NCI-H128 (cell line): ENCODE data around the gene ITGA1.
"Not testable (repeated sequence)": the region's sequence is repeated elsewhere in the genome, so short reads cannot be mapped to it uniquely, and the experiment has no call there.

Experiments used
- DNase-seq: peaks from one replicate; lab custom pipeline; 2025; ENCODE audit not compliant: unreplicated experiment; lab: John Stamatoyannopoulos, UW

The ITGA1 gene

GRCh38 chr5:52787600-52788504, at the start of gene ITGA1, which contains the start of gene PELO:
Gene ITGA1, plus strand, starts transcription at chr5:52787916. Its CDS starts 438 bp downstream, at chr5:52788354.
Gene PELO, plus strand, starts transcription at chr5:52787916. Its CDS starts 12,479 bp downstream, at chr5:52800395.
- peak; percentile 20 for DNase-seq

- no peak for DNase-seq
Observed at GRCh38 chr5:52738095-52738506, 49.6 kb upstream of the ITGA1 start.

DNA sequence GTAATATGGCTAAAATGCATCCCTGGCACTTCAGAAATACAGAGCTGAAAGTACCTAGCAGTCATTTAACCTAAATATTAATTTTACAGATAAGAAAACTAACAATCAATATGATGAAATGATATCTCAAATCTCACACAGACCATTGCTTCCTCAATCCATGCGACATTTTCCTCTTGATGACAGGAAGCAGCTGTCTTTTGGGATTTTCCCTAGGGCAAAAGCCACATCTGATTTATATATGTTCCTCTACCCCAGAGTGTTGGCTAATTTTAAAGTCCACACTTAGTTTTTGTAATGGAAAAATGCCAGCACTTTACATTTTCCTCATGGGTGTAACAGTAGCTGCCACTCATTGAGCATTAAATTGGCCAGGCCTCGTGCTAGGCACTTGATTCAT, 47.7 kb upstream of the ITGA1 start:
- DNase-seq = no peak

DNA sequence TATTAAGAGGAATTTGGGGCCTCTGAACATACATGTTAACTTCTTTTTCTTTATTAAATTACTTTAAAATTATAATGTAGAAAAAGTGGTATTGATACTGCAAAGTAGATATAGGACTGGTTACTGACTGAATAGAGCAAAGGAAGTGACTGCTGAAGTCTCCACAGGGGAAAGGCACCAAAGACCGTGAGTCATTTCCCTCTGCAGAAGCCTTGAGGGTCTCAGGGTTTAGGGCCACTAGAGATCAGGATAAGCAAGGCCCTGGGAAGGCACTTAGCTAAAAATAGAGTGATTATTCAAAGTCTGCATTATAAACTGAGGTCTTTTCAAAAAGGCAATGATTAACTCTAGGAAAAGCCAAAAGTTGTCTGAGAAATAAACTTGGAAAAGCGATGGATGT, 44.7 kb upstream of the ITGA1 start:
- DNase-seq = no peak

- DNase-seq = no peak
Observed at GRCh38 chr5:52743529-52743928, 44.2 kb upstream of the ITGA1 start.

DNA sequence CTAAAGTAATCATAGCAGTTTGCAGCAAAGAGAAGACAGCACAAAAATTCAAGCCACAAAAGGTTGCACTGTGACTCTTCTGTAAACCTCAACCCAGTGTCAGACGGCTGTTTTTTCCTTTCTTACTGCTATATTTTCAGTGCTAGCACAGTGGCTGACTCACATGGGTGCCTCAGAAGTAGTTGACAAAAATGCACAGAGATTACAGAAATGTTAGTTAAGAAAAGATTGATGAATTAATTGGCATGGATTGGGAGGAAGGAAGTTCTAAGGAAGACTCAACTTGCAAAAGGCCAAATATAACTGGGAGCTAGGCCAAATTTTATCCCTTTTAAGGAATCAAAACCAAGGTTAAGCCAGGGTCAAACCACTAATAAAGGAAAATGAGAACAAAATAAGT, 43.7 kb upstream of the ITGA1 start:
- no peak for DNase-seq

GRCh38 chr5:52744867-52745458, 42.8 kb upstream of the ITGA1 start:
- not testable (repeated sequence) for DNase-seq

DNA sequence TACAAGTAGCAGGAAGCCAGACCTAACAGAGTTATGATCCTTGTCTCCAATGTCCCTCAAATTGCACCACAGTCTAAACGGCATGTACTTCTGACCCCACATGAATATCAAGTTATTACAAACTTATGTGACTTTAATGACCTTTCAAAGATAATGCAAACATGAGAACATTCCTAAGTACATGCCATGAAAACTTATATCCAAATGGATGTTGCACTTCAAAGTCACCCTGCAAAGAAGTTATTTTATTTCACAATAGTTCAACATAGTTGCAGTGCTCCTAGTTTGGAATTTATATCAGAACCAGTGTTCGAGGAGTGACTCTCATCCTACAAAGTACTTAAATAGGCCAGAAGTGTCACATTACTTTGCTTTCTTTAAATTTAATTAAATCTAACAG, 41.2 kb upstream of the ITGA1 start:
- no peak for DNase-seq

DNA sequence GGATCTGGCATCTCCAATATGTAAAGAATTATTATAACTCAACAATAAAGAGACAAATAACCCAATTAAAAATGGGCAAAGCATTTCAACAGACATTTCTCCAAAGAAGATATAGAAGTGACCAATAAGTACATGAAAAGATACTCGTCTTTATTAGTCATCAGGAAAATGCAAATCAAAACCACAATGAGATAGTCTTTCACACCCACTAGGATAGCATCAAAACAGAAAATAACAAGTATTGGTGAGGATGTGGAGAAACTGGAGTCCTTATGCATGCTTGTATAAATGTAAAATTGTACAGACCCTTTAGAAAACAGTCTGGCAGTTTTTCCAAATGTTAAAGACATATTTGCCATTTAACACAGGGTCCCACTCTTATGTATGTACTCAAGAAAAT, 39.1 kb upstream of the ITGA1 start:
- DNase-seq = no peak

DNA sequence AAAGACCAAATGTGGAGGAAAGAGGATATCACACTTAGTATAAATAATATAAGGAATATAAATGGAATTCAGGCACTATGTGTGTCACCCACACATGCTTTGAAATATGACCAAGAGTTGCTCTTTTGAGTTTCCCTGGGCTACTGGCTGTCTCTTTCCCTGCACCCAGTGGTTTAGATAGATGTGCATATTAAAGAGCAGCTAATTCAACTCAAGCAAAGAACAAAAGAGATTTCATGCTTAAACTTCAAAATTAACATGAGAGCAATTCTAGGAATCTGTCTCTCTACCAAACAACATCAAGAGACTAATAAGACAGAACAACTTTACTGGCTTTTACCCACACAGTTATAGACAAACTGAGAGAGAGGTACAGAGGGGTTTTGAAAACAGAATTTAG, 38.0 kb upstream of the ITGA1 start:
- no peak for DNase-seq

GRCh38 chr5:52751137-52751536, 36.6 kb upstream of the ITGA1 start:
- DNase-seq = no peak

DNA sequence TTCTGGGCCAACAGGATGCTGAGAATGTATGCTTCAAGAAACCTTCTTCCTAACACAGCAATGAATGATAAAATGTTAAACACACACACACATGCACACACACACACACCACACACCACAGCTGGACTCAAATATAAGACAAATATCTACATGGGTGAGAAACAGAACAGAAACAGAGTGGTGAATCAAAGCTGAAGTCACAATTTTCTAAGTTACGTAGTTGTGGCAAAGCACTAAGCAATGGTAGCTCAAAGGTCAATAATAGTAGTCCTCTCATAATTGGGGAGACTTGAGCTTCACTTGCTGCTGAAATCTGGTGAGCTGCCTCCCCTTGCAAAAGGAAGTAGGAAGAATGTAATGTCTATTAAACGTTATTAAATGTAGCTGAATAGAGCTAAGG, 33.7 kb upstream of the ITGA1 start:
- no peak for DNase-seq

DNA sequence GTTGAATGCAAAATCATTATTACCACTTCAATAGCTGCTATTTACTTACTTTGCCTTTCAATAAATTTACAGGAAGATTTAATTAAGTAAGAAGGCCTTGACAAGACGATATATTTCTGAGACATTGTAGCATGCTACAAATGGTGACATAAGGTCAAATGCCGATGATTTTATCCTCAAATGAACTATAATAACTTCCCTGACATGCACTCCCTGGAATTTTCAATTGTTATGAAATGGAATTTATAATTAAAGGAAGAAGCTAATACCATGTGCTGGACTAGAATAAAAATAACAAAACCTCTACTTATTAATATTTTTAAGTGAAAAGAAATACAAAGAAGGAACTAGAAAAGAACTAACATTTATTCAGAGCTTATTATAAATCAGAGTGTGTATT, 30.2 kb upstream of the ITGA1 start:
- no peak for DNase-seq

DNA sequence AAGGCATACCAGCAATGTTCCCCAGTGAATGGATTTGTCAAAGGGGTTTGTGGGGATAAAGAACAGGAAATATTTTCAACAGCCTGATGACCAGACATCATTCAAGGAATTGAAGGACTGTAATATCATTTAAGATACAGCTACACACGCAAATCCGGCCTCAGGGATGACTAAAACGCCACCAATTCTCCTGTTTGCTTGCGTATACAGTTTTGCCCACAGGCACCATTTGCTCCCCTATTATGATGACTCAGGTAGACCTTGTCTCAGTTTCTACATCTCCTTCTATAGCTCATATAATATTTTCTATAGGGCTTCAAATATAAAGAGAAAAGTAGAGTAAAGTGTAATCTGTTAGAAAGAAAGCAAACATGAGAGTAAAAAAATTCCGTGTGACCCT, 29.7 kb upstream of the ITGA1 start:
- DNase-seq = no peak

DNA sequence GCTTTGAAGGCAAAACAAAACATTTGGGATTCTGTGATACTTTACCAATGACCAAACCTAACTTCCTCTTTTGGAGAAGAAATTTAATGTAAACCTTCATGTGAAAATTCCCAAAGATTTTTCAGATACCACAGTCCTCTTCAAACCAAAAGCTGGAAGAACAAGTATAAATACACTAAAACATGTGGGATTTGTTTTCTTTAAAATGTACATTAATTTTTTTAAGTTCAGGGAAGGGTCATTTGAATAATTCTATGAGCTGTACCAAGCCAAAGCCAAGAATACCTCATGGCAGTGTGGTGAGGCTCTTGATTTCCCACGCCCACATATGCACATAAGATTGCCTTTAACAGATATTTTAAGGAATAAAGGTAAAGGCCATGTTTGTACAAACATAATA, 28.4 kb upstream of the ITGA1 start:
- DNase-seq = no peak

- no peak for DNase-seq
Observed at GRCh38 chr5:52760695-52761366, 26.9 kb upstream of the ITGA1 start.

DNA sequence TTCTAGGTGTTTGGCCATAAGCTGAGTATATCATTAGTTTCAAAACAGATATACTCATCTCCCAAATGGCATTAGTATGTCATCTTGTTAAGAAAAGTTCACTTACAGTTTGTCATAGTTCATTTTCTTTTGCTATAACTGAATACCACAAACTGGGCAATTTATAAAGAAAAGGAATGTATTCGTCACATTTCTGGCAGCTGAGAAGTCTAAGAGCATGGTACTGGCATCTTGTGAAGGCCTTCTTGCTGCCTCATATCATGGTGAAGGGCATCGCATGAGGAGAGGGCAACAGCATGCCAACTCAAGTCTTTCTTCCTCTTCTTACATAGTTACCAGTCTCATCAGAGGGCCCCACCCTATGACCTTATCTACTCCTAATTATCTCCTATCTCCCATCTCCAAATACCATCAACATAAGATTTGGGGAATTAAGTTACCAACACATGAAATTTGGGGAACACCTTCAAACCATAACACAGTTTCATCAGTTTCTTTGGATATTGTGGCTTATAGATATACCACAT, 20.4 kb upstream of the ITGA1 start:
- no peak for DNase-seq

- no peak for DNase-seq
Observed at GRCh38 chr5:52767766-52768480, 19.8 kb upstream of the ITGA1 start.

GRCh38 chr5:52769061-52769460, 18.7 kb upstream of the ITGA1 start:
- DNase-seq = no peak

GRCh38 chr5:52770287-52770939, 17.3 kb upstream of the ITGA1 start:
- DNase-seq = no peak
